NCI-H69 (cell line): ENCODE data around the gene KMT5C.

Source experiments
- DNase-seq: peaks from one replicate; lab custom pipeline; 2025; lab: John Stamatoyannopoulos, UW

Gene KMT5C

DNA sequence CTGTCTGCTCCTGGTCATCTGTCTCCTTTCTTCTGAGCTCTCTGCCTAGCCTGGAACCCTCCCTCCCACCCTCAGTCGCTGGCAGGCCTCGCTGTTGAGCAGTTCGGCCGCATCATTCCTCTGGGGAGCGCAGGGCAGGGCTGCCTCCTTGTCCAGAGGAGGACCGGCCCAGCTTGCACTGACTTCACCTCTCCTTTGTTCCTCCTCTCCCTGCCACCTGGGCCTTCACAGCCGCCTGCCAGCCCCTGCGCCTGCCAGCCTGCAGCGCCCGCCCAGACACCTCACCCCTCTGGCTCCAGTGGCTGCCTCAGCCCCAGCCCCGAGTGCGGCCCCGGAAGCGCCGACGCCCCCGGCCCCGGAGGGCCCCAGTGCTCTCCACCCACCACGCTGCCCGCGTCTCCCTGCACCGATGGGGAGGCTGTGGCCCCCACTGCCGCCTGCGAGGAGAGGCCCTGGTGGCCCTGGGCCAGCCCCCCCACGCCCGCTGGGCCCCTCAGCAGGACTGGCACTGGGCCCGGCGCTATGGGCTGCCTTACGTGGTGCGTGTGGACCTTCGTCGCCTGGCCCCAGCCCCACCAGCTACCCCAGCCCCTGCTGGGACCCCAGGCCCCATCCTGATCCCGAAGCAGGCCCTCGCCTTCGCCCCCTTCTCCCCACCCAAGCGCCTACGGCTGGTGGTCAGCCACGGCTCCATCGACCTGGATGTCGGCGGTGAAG lies 7.2 kb downstream of the KMT5C start:
- no peak for DNase-seq

DNA sequence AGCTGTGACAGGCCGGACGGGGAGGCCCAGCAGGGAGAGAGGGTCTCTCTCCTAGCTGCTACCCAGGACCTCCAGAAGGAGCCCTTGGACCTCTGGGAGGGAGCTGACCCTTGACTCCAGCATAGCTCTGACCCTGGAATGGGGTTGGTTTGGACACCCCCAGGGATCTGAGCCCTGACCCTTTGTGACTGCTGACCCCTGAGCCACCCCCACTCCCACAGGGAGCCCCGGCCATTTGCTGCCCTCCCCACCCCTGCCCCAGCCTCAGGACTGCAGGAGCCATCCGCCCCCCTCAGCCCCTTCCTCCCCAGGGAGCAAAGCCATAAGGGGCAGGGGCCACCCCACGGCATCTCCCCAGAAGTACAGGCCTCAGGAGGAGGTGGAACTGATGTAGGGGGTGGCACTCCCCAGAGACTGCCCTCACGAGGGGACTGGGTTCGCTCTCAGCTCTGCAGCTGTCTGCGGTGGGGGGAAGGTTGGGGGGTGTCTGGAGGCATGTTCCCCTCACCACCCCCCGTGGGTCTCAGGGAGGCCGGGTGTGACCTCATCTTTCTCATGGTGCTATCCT lies 7.8 kb downstream of the KMT5C start:
- DNase-seq = no peak

- no peak for DNase-seq
These were observed 8.8 kb downstream of the KMT5C start for GRCh38 chr19:55348317-55349034.

- no peak for DNase-seq
These were observed 11.1 kb downstream of the KMT5C start for GRCh38 chr19:55350620-55351315.

GRCh38 chr19:55352040-55352439 lies 12.4 kb downstream of the KMT5C start:
- DNase-seq = no peak

- DNase-seq = no peak
These were observed 13.0 kb downstream of the KMT5C start for GRCh38 chr19:55352549-55353145.

DNA sequence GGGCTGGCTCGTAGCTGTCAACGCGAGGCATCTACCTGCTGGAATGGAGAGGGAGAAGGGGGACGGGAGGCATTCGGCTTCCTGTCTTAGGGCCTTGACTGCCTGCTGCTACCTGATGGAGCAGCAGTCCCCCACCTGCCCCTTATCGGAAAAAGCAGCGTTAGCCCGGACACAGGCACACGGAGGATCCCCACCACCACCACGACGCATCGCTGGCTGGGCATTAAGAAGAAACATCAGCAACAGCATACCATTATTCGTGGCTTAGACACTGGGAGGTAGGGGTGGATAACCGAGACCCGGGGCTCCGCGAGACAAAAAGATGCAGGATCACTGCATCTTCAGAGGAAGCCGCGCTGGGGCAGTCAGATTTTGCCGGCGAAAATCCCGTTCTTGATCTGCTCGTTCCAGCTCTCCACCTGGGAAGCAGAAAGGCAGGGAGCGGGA lies 13.7 kb downstream of the KMT5C start:
- DNase-seq = peak; percentile 39

DNA sequence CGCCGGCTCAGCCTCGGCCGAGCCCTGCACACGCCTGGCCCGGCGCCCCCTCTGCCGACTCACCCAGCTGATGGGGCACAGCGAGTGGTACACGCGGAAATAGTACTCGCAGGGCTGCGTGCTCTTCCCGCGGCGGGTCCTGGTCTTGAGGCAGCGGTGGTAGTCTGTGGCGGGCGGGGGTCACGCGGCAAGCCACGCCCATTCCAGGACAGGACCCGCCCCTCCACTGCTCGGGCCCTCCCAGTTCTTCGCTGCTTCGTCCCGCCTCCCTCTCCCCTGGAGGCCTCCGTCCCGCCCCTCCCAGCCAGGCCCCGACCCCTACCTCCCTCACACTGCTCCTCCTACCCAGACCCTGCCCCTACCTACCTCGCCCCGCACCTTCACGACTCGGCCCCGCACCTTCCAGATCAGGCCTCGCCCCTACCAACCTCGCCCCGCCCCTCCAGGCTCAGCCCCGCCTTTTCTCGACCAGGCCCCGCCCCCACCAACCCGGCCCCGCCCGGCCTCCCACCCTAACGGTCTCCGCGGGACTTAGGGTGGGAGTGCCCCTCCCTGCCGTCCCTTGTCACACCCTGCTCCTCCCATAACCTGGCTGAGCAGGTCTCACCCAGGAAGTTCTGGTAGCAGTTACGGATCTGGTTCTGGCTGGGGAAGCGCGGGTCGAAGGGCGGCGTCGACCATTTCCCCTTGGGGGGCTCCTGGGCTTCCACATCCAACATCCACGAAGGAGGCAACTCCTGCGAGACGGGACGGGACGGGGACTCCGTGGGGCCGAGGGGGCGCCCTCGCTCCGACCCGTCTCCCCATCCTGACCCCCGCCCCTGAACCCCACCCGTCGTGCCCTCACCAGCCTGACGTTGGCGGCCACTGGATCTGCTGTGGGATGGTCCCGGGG lies 14.4 kb downstream of the KMT5C start:
- DNase-seq = peak; percentile 68

DNA sequence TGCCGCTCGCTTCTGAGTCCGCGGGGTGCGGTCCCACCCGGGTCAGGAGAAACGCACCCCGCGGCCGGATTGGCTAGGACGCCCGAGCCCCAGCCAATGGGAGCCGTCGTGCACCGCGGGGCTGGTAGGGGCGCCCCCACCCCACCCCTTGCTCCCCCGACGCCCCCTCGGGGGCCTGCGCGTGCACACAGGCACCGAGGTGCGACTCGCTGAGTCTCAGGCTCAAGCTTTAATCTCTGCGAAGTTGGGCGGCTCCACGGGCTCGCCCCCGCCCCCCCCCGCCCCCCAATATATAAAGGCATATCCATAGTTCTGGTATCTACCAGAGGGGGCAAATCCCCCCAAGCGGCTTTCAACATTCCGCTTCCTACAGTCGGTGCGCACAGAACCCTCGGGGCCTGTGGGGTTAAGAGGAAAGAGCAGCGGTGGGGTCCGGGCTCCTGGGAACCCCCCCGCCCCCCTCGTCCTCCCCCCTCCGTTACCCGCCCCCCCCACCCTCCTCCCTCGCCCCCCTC lies 15.1 kb downstream of the KMT5C start, which contains the start of gene COX6B2:
Gene COX6B2, minus strand, starts transcription at position 22 of the 515 bp plus-strand sequence. CDS start 198 bp downstream, outside the sequence.
- DNase-seq = peak; percentile 44

GRCh38 chr19:55355213-55355821 lies 15.6 kb downstream of the KMT5C start:
- DNase-seq = peak; percentile 78

DNA sequence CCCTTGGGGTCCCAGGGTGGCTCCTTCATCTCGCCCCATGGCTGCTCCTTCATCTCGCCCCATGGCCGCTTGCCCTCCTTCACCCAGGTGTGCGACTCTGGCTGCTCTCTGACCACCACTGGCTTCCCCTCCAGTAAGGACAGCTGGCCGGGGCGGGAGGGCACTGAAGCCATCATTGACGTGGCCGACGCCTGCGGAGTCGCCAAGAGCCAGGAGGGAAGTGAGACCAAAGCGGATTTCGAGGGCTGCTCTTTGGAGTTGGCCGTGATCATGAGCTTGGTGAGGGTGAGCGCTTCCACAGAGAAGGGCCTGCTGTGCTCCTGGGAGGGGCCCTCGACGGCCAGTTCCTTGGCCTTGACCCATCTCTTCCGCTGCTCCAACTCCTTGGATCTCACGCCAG lies 18.8 kb downstream of the KMT5C start:
- DNase-seq = no peak

DNA sequence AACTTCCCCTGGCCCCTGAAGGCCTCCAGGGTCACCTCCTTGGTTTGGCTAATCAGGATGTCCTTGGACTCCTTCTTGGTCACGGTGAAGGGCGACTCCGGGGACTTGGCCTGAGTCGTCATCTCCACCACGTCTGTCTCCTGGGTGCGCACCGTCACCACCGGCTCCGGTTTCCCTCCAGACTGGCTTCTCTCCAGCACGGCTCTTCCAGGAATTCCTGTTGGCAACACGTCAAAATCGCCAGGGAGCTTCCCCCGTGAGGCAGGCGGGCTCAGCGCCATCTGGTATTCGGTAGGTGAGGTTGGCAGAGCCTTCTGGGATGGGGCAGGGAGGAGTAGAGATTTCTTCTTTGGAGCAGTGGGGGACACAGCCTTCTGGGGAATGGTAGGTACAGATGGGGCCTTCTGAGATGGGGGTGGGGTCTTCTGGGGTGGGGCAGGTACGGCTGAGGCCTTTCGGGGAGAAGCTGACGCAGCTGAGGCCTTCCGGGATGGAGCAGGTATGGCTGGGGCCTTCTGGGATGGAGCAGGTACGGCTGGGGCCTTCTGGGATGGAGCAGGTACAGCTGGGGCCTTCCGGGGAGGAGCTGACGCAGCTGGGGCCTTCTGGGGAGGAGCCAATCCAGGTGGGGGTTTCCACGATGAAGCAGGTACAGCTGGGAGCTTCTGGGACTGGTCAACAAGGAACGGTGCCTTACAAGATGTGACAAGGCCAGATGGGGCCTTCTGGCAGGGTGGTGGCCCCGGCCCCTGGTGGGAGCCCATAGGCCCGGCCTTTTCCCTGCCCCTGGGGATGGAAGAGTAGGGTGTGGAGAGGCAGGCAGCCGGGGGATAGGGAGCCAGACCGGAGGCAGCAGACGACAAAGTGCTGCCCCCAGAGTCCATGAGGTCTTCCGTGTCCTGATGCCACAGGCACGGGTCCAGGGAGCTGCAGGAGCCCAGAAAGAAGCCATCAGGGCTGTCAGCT lies 19.6 kb downstream of the KMT5C start:
- peak; percentile 93 for DNase-seq

- DNase-seq = no peak
These were observed 21.2 kb downstream of the KMT5C start for GRCh38 chr19:55360902-55361301.

GRCh38 chr19:55362174-55362989 lies 22.7 kb downstream of the KMT5C start:
- DNase-seq = no peak

DNA sequence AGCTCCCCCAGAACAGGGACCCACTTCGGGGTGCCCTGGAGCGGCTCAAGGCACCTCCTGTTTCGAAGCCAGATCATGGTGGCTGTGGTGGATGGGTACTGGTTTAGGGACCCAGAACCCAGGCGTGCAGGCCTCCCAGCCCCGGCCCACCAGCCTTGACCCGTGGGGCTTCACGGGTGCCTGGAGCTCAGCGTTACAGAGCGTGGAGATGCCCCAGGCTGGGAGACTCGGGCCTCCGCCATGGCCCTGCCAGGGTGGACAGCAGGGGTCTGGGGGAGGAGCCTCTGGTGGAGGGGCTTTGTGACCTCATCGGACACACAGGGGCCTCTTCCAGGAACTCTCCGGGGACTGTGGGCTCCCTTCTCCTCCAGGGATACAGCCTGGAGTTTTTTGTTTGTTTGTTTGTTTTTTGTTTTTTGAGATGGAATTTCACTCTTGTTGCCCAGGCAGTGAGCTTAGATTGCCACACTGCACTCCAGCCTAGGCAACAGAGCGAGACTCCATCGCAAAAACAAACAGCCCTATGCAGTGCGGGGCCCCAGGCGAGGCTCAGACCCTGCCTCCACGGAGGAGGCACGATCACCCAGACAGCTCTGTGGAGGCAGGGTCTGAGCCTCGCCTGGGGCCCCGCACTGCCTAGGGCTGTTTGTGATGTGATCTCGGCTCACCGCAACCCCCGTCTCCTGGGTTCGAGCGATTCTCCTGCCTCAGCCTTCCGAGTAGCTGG lies 23.5 kb downstream of the KMT5C start, which contains the start of gene GARIN5B:
Gene GARIN5B, minus strand, starts transcription at position 271 of the 727 bp plus-strand sequence. Its CDS starts 194 bp downstream, at position 77.
- no peak for DNase-seq

GRCh38 chr19:55365245-55365644 lies 25.6 kb downstream of the KMT5C start:
- DNase-seq = no peak

DNA sequence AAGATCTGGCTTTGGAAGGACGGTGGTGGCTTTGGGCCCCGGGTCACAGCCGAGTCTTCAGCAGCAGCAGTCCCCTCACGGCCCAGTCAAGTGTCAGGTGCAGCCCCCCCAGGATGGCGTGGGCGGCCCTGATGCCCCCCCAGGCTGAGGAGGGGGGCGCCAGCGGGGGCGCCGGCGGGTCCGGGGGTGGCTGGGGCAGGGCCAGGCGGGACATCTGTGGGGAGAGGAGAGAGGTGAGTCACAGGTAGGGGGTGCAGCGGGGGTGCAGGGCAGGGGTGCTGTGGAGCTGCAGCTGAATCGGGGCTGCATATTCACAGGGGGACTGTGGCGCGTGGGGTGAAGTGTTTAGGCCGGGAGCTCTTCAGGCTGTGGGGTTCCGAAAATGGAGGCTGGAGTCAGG lies 26.3 kb downstream of the KMT5C start:
- DNase-seq = no peak
